OCI-LY3 (cell line): ENCODE results near the gene AANAT.

ENCODE experiments used
- H2AFZ ChIP-seq: fragments of 200-600, 300-600 bp; shearing (Covaris generic); 2 replicates; pipeline ENCODE4 v1.6.0; 2014; ENCODE audit warnings: antibody characterized with exemption, low read depth, low read length
- H3K27ac ChIP-seq: fragments of 200-600, 300-600 bp; sonication (generic); 2 replicates; pipeline ENCODE4 v1.5.1; 2014; ENCODE audit warnings: mild to moderate bottlenecking, low read length, moderate library complexity, mixed read lengths
- H3K27me3 ChIP-seq: fragments of 200-600, 300-600 bp; sonication (generic); 2 replicates; pipeline ENCODE4 v1.6.1; 2014; ENCODE audit warnings: low read depth, low read length, mixed read lengths
- H3K36me3 ChIP-seq: fragments of 200-600, 300-600 bp; sonication (generic); replicated peaks from 2 replicates; pipeline ENCODE3; 2014; ENCODE audit warnings: low read depth, low read length, mixed read lengths
- H3K4me1 ChIP-seq: fragments of 300-600, 200-600 bp; sonication (generic); 2 replicates; pipeline ENCODE4 v1.6.1; 2014; ENCODE audit warnings: low read length, mixed read lengths
- H3K4me2 ChIP-seq: fragments of 200-600, 300-600 bp; sonication (generic); 2 replicates; pipeline ENCODE4 v1.6.1; 2014; ENCODE audit warnings: low read length, mixed read lengths
- H3K4me3 ChIP-seq: fragments of 300-600, 200-600 bp; sonication (generic); 2 replicates; pipeline ENCODE4 v1.5.1; 2014; ENCODE audit warnings: antibody characterized with exemption, mild to moderate bottlenecking, low read length, moderate library complexity
- H3K79me2 ChIP-seq: fragments of 300-600, 200-600 bp; shearing (Covaris generic); 2 replicates; pipeline ENCODE4 v1.6.1; 2014; ENCODE audit warnings: mild to moderate bottlenecking, low read length, mixed read lengths
- H3K9ac ChIP-seq: fragments of 300-600, 200-600 bp; shearing (Covaris generic); 2 replicates; pipeline ENCODE4 v1.6.0; 2014; ENCODE audit warnings: mild to moderate bottlenecking, low read length, moderate library complexity
- H3K9me3 ChIP-seq: fragments of 200-600, 300-600 bp; shearing (Covaris generic); 2 replicates; pipeline ENCODE4 v1.6.1; 2014; ENCODE audit warnings: low read length, mixed read lengths; ENCODE audit not compliant: insufficient read depth
- H4K20me1 ChIP-seq: fragments of 200-600, 300-600 bp; sonication (generic); 2 replicates; pipeline ENCODE4 v1.6.1; 2016; ENCODE audit warnings: low read length, mixed read lengths; ENCODE audit not compliant: insufficient read depth
- CTCF ChIP-seq: fragments of 200-600, 300-600 bp; sonication (generic); IDR thresholded peaks from 2 replicates; pipeline ENCODE4 v1.5.1; 2014; ENCODE audit warnings: antibody characterized with exemption, low read length, low read depth
- EZH2phosphoT487 ChIP-seq: fragments of 200-600 bp; shearing (Covaris generic); IDR thresholded peaks from 2 replicates; pipeline ENCODE4 v1.6.1; 2018; ENCODE audit warnings: antibody characterized with exemption, mixed run types, low read depth

AANAT gene

GRCh38 chr17:76433693-76434092 lies 33.7 kb upstream of the AANAT start:
- no peaks in the 10 kb centered on the region for H3K4me1 ChIP-seq
- no peaks in the 10 kb centered on the region for H3K36me3 ChIP-seq
- H3K9ac ChIP-seq = no peak overlapping the region
- TF ChIP-seq EZH2phosphoT487 (no peak), CTCF (no peak)
- peaks cover 78% of the 10 kb centered on the region for H3K79me2 ChIP-seq
- no peak overlapping the region for H3K4me2 ChIP-seq
- H3K27me3 ChIP-seq = no peaks in the 10 kb centered on the region
- no peak overlapping the region for H3K4me3 ChIP-seq
- no peak overlapping the region for H2AFZ ChIP-seq
- H4K20me1 ChIP-seq = peaks cover 50% of the 10 kb centered on the region
- H3K9me3 ChIP-seq = no peaks in the 10 kb centered on the region
- no peak overlapping the region for H3K27ac ChIP-seq

GRCh38 chr17:76434870-76435269 lies 32.5 kb upstream of the AANAT start:
- Histone ChIP-seq H3K27me3 (no peaks in the 10 kb centered on the region), H3K27ac (no peak overlapping the region), H3K9me3 (no peaks in the 10 kb centered on the region), H3K79me2 (peaks cover 85% of the 10 kb centered on the region), H3K4me2 (no peak overlapping the region), H4K20me1 (peaks cover 61% of the 10 kb centered on the region), H3K9ac (no peak overlapping the region), H3K36me3 (no peaks in the 10 kb centered on the region), H3K4me3 (no peak overlapping the region), H3K4me1 (no peaks in the 10 kb centered on the region), H2AFZ (no peak overlapping the region)
- TF ChIP-seq CTCF = no peak

GRCh38 chr17:76435751-76436150 lies 31.7 kb upstream of the AANAT start:
- Histone ChIP-seq H3K9me3 (no peaks in the 10 kb centered on the region), H3K4me3 (no peak overlapping the region), H3K9ac (no peak overlapping the region), H3K27me3 (no peaks in the 10 kb centered on the region), H3K79me2 (peaks cover 85% of the 10 kb centered on the region), H2AFZ (no peak overlapping the region), H3K27ac (no peak overlapping the region), H3K4me2 (no peak overlapping the region), H4K20me1 (peaks cover 64% of the 10 kb centered on the region), H3K36me3 (no peaks in the 10 kb centered on the region), H3K4me1 (no peaks in the 10 kb centered on the region)
- no peak for TF ChIP-seq EZH2phosphoT487
- no peak for TF ChIP-seq CTCF

- no peak overlapping the region for H3K27ac ChIP-seq
- TF ChIP-seq EZH2phosphoT487 (no peak), CTCF (no peak)
Measured at GRCh38 chr17:76437467-76438402, 29.7 kb upstream of the AANAT start.

More at GRCh38 chr17:76437467-76438402, 29.7 kb upstream of the AANAT start:
- Histone ChIP-seq H3K4me3 (no peak overlapping the region), H3K4me2 (no peak overlapping the region), H3K79me2 (peaks cover 87% of the 10 kb centered on the region), H3K27me3 (no peaks in the 10 kb centered on the region), H3K36me3 (no peaks in the 10 kb centered on the region), H3K4me1 (peaks cover under 1% of the 10 kb centered on the region; the same call in 1 of the 2 replicates), H3K9ac (no peak overlapping the region), H4K20me1 (peaks cover 69% of the 10 kb centered on the region), H3K9me3 (no peaks in the 10 kb centered on the region), H2AFZ (no peak overlapping the region)
